Neural progenitor cell (in vitro differentiated cells): ENCODE results near the gene CHADL. TPM values are rescaled to one million over a fixed set of nuclear protein-coding genes. Genes with fewer than 3 reads are reported as not detected.
A peak's percentile ranks its signal among the peaks of the same experiment; 100 is the strongest.

Experiments used
- DNase-seq: peaks from one replicate; pipeline ENCODE4 v3.0.0-alpha.2; 2016; ENCODE audit warnings: low spot score
- H2AFZ ChIP-seq: fragments of 200-600 bp; sonication (generic); replicated peaks from 2 replicates; pipeline ENCODE4 v1.6.1; 2016; ENCODE audit warnings: antibody characterized with exemption
- H3F3A ChIP-seq: fragments of 200-600 bp; sonication (generic); 2 replicates; pipeline ENCODE4 v1.6.1; 2016; ENCODE audit warnings: antibody characterized with exemption, low read depth
- H3K27ac ChIP-seq: fragments of 200-600 bp; sonication (generic); 2 replicates; pipeline ENCODE4 v1.5.1; 2016; ENCODE audit warnings: mild to moderate bottlenecking
- H3K27me3 ChIP-seq: fragments of 200-600 bp; sonication (generic); 2 replicates; pipeline ENCODE4 v1.6.1; 2016; ENCODE audit warnings: mild to moderate bottlenecking, moderate library complexity
- H3K36me3 ChIP-seq: fragments of 200-600 bp; sonication (generic); 2 replicates; pipeline ENCODE4 v1.5.1; 2016
- H3K4me1 ChIP-seq: fragments of 200-600 bp; sonication (generic); 2 replicates; pipeline ENCODE4 v1.6.1; 2016; ENCODE audit warnings: mixed run types
- H3K4me2 ChIP-seq: fragments of 200-600 bp; sonication (generic); 2 replicates; pipeline ENCODE4 v1.6.1; 2016
- H3K4me3 ChIP-seq: fragments of 200-600 bp; sonication (generic); 2 replicates; pipeline ENCODE4 v1.5.1; 2016
- H3K79me2 ChIP-seq: fragments of 200-600 bp; sonication (generic); 2 replicates; pipeline ENCODE4 v1.6.1; 2016; ENCODE audit warnings: low read depth
- H3K9ac ChIP-seq: fragments of 200-600 bp; sonication (generic); 2 replicates; pipeline ENCODE4 v1.6.1; 2016
- H3K9me3 ChIP-seq: fragments of 200-600 bp; sonication (generic); 2 replicates; pipeline ENCODE4 v1.5.1; 2016; ENCODE audit warnings: low read depth
- H4K20me1 ChIP-seq: fragments of 200-600 bp; sonication (generic); 2 replicates; pipeline ENCODE4 v1.6.1; 2016; ENCODE audit warnings: low read depth
- H3K27ac Mint-ChIP-seq: 3 replicates; pipeline ENCODE4 v1.8.0; 2021; ENCODE audit warnings: mixed read lengths
- H3K27me3 Mint-ChIP-seq: 2 replicates; pipeline ENCODE4 v1.8.0; 2022; ENCODE audit warnings: low read depth, mild to moderate bottlenecking, inconsistent platforms, moderate library complexity, mixed read lengths; ENCODE audit not compliant: insufficient read depth
- H3K36me3 Mint-ChIP-seq: 3 replicates; pipeline ENCODE4 v1.8.0; 2021; ENCODE audit warnings: mixed read lengths
- H3K4me1 Mint-ChIP-seq: 3 replicates; pipeline ENCODE4 v1.8.0; 2021; ENCODE audit warnings: mixed read lengths
- H3K4me3 Mint-ChIP-seq: 3 replicates; pipeline ENCODE4 v1.8.0; 2021; ENCODE audit warnings: mild to moderate bottlenecking, moderate library complexity, mixed read lengths
- H3K9me3 Mint-ChIP-seq: 3 replicates; pipeline ENCODE4 v1.8.0; 2020; ENCODE audit warnings: mixed read lengths
- CTCF ChIP-seq: fragments of 200-600 bp; sonication (generic); IDR thresholded peaks from 2 replicates; pipeline ENCODE4 v1.5.1; 2017; ENCODE audit warnings: antibody characterized with exemption, mild to moderate bottlenecking
- EZH2 ChIP-seq: fragments of 200-600 bp; sonication (generic); IDR thresholded peaks from 2 replicates; pipeline ENCODE4 v1.6.1; 2017; ENCODE audit warnings: antibody characterized with exemption, mild to moderate bottlenecking, moderate library complexity
- EZH2phosphoT487 ChIP-seq: fragments of 200-600 bp; sonication (generic); IDR thresholded peaks from 2 replicates; pipeline ENCODE4 v1.6.1; 2017; ENCODE audit warnings: antibody characterized with exemption
- total RNA-seq: library from RNA; depleted of rRNA; stranded (reverse); fragments of >200 nt; gene quantifications from 2 replicates; pipeline ENCODE4 v1.2.3, GENCODE V29; 2015; ENCODE audit warnings: low replicate concordance

CHADL gene
- total RNA-seq, 1 donor from 2014 or later, result not detected

DNA sequence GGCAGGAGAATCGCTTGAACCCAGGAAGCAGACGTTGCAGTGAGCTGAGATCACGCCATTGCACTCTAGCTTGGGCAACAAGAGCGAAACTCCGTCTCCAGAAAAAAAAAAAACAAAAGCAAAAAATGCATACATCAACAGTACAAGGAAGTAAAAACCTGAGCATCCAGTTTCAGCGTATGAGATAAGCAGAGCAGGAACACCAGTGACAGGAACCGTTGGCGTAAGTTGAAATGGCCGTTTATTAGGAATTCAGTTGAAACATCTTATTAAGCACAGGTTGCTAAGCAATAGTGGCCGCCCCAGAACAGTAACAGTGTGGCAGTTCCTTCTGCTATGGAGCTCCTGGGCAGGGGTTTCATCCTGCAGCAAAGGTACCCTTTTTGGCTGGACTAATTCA, 39.6 kb downstream of the CHADL start:
- Histone ChIP-seq H3F3A (peaks cover 28% of the 10 kb centered on the region), H3K9ac (no peak overlapping the region), H3K4me1 (peaks cover 4% of the 10 kb centered on the region), H3K27me3 (peaks cover 73% of the 10 kb centered on the region), H3K79me2 (peaks cover 10% of the 10 kb centered on the region), H3K4me3 (no peak overlapping the region), H3K9me3 (no peaks in the 10 kb centered on the region), H4K20me1 (no peaks in the 10 kb centered on the region), H3K27ac (no peak overlapping the region), H3K36me3 (no peaks in the 10 kb centered on the region), H2AFZ (no peak overlapping the region), H3K4me2 (no peak overlapping the region)
- Mint-ChIP-seq H3K27ac (no peak overlapping the region), H3K36me3 (no peaks in the 10 kb centered on the region), H3K4me3 (no peak overlapping the region), H3K27me3 (peaks cover 29% of the 10 kb centered on the region), H3K4me1 (peaks cover 19% of the 10 kb centered on the region), H3K9me3 (no peaks in the 10 kb centered on the region)
- TF ChIP-seq CTCF (no peak), EZH2phosphoT487 (no peak), EZH2 (no peak)
- DNase-seq, result no peak

GRCh38 chr22:41198027-41198580, 42.6 kb downstream of the CHADL start:
- no peak overlapping the region for H3K27ac ChIP-seq
- H2AFZ ChIP-seq, result peak overlapping the region; percentile 79
- H3K4me3 ChIP-seq, result peak overlapping the region; percentile 60
- TF ChIP-seq CTCF (no peak), EZH2 (no peak), EZH2phosphoT487 (no peak)
- H3F3A ChIP-seq, result peaks cover 22% of the 10 kb centered on the region
- no peaks in the 10 kb centered on the region for H3K36me3 ChIP-seq
- no peaks in the 10 kb centered on the region for H3K9me3 ChIP-seq
- Mint-ChIP-seq H3K9me3 (no peaks in the 10 kb centered on the region), H3K4me1 (peaks cover 7% of the 10 kb centered on the region), H3K27me3 (peaks cover 21% of the 10 kb centered on the region), H3K27ac (no peak overlapping the region), H3K4me3 (peak overlapping the region; percentile 85), H3K36me3 (no peaks in the 10 kb centered on the region)
- H3K4me2 ChIP-seq, result peak overlapping the region; percentile 91
- no peaks in the 10 kb centered on the region for H3K4me1 ChIP-seq
- H3K79me2 ChIP-seq, result no peaks in the 10 kb centered on the region
- DNase-seq, result peak; percentile 68
- no peaks in the 10 kb centered on the region for H4K20me1 ChIP-seq
- peaks cover 74% of the 10 kb centered on the region for H3K27me3 ChIP-seq
- no peak overlapping the region for H3K9ac ChIP-seq

DNA sequence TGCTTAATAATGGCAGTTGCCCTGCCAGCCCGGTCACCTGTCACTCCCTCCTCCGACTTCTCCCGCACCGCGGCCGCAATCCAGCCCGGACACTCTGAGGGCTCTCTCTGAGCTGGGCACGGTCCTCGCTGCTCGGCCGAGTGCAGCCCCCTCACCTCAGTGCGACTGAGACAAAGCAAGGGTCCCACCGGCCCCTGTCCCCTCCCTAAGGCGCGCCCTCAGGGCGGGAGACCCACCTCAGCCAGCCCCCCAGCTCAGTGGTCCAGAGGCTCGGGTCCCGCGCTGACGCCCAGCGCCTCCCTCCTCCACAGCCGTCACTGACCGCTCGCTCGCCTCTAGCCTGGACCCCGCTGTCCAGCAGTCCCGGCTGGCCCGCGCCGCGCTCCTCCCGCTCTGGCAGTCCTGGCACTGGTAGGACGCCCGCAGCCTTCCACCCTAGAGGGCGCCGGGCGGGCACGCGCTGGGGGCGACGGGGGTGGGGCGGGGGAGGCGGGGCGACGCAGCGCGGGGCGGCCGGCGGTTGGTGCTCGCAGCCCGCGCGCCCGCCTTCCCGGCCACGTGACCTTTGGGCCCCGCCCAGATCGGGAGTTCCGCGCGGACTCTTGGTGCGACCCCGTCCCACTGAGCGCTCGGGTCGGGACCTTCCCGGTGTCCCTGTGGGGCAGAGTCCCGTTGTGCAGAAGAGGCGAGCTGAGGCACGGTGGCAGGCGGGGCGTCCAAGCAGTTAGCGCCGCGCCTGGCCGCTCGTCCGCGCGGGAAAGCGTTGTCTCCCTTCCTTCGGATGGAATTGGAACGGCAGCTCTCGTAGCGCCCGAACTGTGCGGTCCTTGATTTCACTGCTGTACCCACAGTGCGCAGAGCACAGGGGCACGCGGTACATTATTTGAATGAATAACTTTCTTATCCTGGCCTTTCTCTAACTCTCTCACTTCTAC, 43.4 kb downstream of the CHADL start:
- H3K27ac Mint-ChIP-seq, result no peak overlapping the region
- DNase-seq, result peak; percentile 93
- Histone ChIP-seq H3K27me3 (peaks cover 72% of the 10 kb centered on the region), H3K9ac (no peak overlapping the region), H4K20me1 (no peaks in the 10 kb centered on the region), H3K79me2 (no peaks in the 10 kb centered on the region), H3K4me2 (peak overlapping the region; percentile 91), H3K27ac (no peak overlapping the region), H3K36me3 (no peaks in the 10 kb centered on the region), H3K4me1 (no peaks in the 10 kb centered on the region), H3K4me3 (peak overlapping the region; percentile 60), H2AFZ (peak overlapping the region; percentile 98), H3F3A (peaks cover 22% of the 10 kb centered on the region), H3K9me3 (no peaks in the 10 kb centered on the region)
- TF ChIP-seq CTCF (no peak), EZH2 (peak; percentile 64), EZH2phosphoT487 (no peak)
- H3K4me1 Mint-ChIP-seq, result peaks cover 7% of the 10 kb centered on the region
- H3K27me3 Mint-ChIP-seq, result peaks cover 17% of the 10 kb centered on the region
- no peaks in the 10 kb centered on the region for H3K9me3 Mint-ChIP-seq
- H3K4me3 Mint-ChIP-seq, result peak overlapping the region; percentile 85
- no peaks in the 10 kb centered on the region for H3K36me3 Mint-ChIP-seq
